Calu3 (cell line): ENCODE data around the gene UCHL5. TPM values are rescaled to one million over a fixed set of nuclear protein-coding genes. Genes with fewer than 3 reads are reported as not detected.
"Not testable (repeated sequence)": the region's sequence is repeated elsewhere in the genome, so short reads cannot be mapped to it uniquely, and the experiment has no call there.

ENCODE experiments used
- BruUV-seq: library from RNA; stranded (reverse); fragments of 400-500 nt; replicated peaks from 2 replicates; lab custom pipeline; 2021; lab: Mats Ljungman, UMichigan
- CTCF ChIA-PET: fragments of 300-600 bp; sonication (Branson Sonifier 250); formaldehyde crosslinking; loops from one replicate; lab custom pipeline; 2022; ENCODE audit warnings: antibody characterized with exemption; lab: Charles Lee
- DNase-seq: peaks from one replicate; pipeline ENCODE4 v3.0.0; 2022
- H3K27ac Mint-ChIP-seq: one replicate; pipeline ENCODE4 v1.8.0; 2022; ENCODE audit warnings: mixed read lengths; ENCODE audit not compliant: unreplicated experiment
- H3K27me3 Mint-ChIP-seq: one replicate; pipeline ENCODE4 v1.8.0; 2022; ENCODE audit warnings: mixed read lengths; ENCODE audit not compliant: unreplicated experiment
- H3K36me3 Mint-ChIP-seq: one replicate; pipeline ENCODE4 v1.8.0; 2022; ENCODE audit warnings: mild to moderate bottlenecking, moderate library complexity, mixed read lengths; ENCODE audit not compliant: insufficient read depth, unreplicated experiment
- H3K4me1 Mint-ChIP-seq: one replicate; pipeline ENCODE4 v1.8.0; 2022; ENCODE audit warnings: mild to moderate bottlenecking, low read depth, mixed read lengths; ENCODE audit not compliant: unreplicated experiment
- H3K4me3 Mint-ChIP-seq: one replicate; pipeline ENCODE4 v1.8.0; 2022; ENCODE audit warnings: mild to moderate bottlenecking, low read depth, moderate library complexity, mixed read lengths; ENCODE audit not compliant: unreplicated experiment
- H3K9me3 Mint-ChIP-seq: one replicate; pipeline ENCODE4 v1.8.0; 2022; ENCODE audit warnings: low read depth, mixed read lengths; ENCODE audit not compliant: unreplicated experiment
- CTCF ChIP-seq: fragments of 200-600 bp; IDR thresholded peaks from one replicate; pipeline ENCODE4 v1.8.0; 2022; ENCODE audit warnings: antibody characterized with exemption; ENCODE audit not compliant: unreplicated experiment
- intact Hi-C: fragments of 100-400 bp; cut with micrococcal nuclease; formaldehyde crosslinking; loops from one replicate; pipeline ENCODE4 v1.10.0; 2022; ENCODE audit not compliant: unreplicated experiment
- total RNA-seq: library from RNA; stranded (reverse); gene quantifications from 2 replicates; pipeline ENCODE4 v1.2.3, GENCODE V29; 2022

The UCHL5 gene
- total RNA-seq, 1 experiment from 2014 or later, result 69.9 TPM

GRCh38 chr1:193042766-193043691, 16.1 kb downstream of the UCHL5 start:
- Mint-ChIP-seq H3K36me3 (peaks cover under 1% of the 10 kb centered on the region), H3K27ac (peak overlapping the region; percentile 3), H3K4me3 (no peak overlapping the region), H3K9me3 (no peaks in the 10 kb centered on the region), H3K27me3 (no peaks in the 10 kb centered on the region), H3K4me1 (no peaks in the 10 kb centered on the region)
- intact Hi-C loops, result no loop called here
- no TSS peak for BruUV-seq
- no peak for DNase-seq
- CTCF ChIA-PET, result no interaction called here
- no peak for TF ChIP-seq CTCF

- Mint-ChIP-seq H3K36me3 (peaks cover 4% of the 10 kb centered on the region), H3K9me3 (no peaks in the 10 kb centered on the region), H3K27me3 (no peaks in the 10 kb centered on the region), H3K27ac (no peak overlapping the region), H3K4me1 (peaks cover 22% of the 10 kb centered on the region), H3K4me3 (no peak overlapping the region)
- DNase-seq, result no peak
- no peak for TF ChIP-seq CTCF
- no TSS peak for BruUV-seq
- intact Hi-C loops, result no loop called here
- CTCF ChIA-PET, result no interaction called here
Observed at GRCh38 chr1:193040011-193040410, 19.1 kb downstream of the UCHL5 start.

- BruUV-seq, result no TSS peak
- H3K4me1 Mint-ChIP-seq, result peaks cover 22% of the 10 kb centered on the region
- no peak for DNase-seq
- peak overlapping the region; percentile 16 for H3K27ac Mint-ChIP-seq
- peaks cover 8% of the 10 kb centered on the region for H3K36me3 Mint-ChIP-seq
- H3K9me3 Mint-ChIP-seq, result no peaks in the 10 kb centered on the region
- H3K27me3 Mint-ChIP-seq, result no peaks in the 10 kb centered on the region
- H3K4me3 Mint-ChIP-seq, result no peak overlapping the region
- TF ChIP-seq CTCF, result no peak
- intact Hi-C loops, result no loop called here
- CTCF ChIA-PET, result no interaction called here
Observed at GRCh38 chr1:193036337-193037047, 22.7 kb downstream of the UCHL5 start.

DNA sequence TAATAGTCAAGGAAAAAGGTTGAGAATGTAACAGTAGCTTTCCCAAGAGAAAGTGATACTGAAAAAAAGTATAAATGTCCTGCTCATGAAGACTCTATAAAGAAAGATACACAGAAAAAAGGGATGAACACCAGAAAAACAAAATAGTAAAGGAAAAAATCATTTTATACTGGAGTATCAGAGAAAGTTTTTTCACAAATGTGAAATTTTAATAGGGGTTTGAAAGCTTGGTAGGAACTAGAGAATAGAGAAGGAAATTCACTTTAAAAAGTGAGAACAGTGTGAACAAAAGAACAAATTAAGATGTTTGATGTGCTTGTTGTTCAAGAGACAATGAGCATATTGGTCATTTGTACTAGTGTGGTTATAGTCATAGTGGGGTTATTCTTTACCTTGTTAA, 25.6 kb downstream of the UCHL5 start:
- peaks cover 8% of the 10 kb centered on the region for H3K36me3 Mint-ChIP-seq
- no TSS peak for BruUV-seq
- CTCF ChIA-PET, result no interaction called here
- intact Hi-C loops, result loop anchor here (5.0 kb wide), 1 partner anchor 421 kb away; no protein-coding TSS in a partner anchor
- H3K27me3 Mint-ChIP-seq, result no peaks in the 10 kb centered on the region
- H3K9me3 Mint-ChIP-seq, result no peaks in the 10 kb centered on the region
- TF ChIP-seq CTCF, result no peak
- H3K4me3 Mint-ChIP-seq, result no peak overlapping the region
- H3K27ac Mint-ChIP-seq, result peak overlapping the region; percentile 62
- peaks cover 22% of the 10 kb centered on the region for H3K4me1 Mint-ChIP-seq
- DNase-seq, result no peak

DNA sequence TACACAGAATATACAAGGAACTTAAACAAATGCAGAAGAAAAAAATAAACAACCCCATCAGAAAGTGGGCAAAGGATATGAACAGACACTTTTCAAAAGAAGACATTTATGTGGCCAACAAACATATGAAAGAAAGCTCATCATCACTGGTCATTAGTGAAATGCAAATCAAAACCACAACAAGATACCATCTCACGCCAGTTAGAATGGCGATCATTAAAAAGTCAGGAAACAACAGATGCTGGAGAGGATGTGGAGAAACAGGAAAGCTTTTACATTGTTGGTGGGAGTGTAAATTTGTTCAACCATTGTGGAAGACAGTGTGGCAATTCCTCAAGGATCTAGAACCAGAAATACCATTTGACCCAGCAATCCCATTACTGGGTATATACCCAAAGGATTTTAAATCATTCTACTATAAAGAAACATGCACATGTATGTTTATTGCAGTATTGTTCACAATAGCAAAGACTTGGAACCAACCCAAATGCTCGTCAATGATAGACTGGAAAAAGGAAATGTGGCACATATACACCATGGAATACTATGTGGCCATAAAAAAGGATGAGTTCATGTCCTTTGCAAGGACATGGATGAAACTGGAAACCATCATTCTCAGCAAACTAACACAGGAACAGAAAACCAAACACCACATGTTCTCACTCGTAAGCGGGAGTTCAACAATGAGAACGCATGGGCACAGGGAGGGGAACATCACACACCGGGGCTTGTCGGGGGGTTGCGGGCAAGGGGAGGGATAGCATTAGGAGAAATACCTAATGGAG, 26.3 kb downstream of the UCHL5 start:
- CTCF ChIA-PET, H3K27me3 Mint-ChIP-seq, H3K36me3 Mint-ChIP-seq: not testable (repeated sequence)

More for the DNA sequence above, 26.3 kb downstream of the UCHL5 start:
- Mint-ChIP-seq H3K4me1 (peaks cover 22% of the 10 kb centered on the region), H3K27ac (peak overlapping the region; percentile 39)
- DNase-seq, BruUV-seq, H3K4me3 Mint-ChIP-seq, H3K9me3 Mint-ChIP-seq: not testable (repeated sequence)
- intact Hi-C loops, result loop anchor here (5.0 kb wide), 1 partner anchor 421 kb away; no protein-coding TSS in a partner anchor
